HG02884 (cell line): ENCODE data around the gene UBALD2.
"Not testable (repeated sequence)": the region's sequence is repeated elsewhere in the genome, so short reads cannot be mapped to it uniquely, and the experiment has no call there.

Experiments used
- ATAC-seq: cut with Tn5 transposase; IDR thresholded peaks from one replicate; pipeline ENCODE4 v1.9.1; 2021; ENCODE audit warnings: mild to moderate bottlenecking, moderate library complexity; ENCODE audit not compliant: unreplicated experiment

Gene UBALD2

DNA sequence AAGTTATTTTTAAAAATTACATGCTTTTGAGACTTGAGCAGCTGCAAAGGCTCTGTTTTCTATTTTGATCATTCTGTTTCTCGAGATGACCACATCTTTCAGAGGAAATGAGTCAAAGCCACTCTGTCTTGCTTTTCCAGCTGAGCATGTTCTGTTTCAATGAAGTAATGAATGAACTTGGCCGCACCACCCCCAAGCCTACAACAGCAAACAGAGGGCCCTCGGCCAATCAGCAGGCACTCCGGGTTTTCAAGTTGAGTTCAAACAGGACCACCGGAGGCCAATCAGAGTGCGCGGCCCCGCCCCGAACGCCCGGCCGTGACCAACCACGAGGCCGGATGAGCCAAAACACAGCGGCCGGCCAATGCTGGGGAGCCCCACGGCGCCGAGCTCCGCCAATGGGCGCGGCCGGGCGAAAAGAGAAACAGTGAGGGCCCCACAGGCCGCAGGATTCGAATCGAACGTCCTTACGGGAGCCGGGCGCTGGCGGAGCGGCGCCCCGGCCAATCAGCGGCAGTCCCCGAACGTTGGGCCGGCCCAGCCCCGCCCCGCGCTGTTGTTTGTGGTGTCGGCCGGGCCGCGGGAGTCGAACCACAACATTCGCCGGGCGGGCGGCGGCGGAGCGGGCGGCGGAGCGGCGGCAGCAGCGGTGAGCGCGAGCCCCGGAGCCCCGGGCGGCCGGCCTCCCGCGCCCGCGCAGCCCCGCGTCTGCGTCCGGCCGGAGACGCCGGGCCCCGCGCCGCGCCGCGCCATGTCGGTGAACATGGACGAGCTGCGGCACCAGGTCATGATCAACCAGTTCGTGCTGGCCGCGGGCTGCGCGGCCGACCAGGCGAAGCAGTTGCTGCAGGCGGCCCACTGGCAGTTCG lies at the start of gene UBALD2:
Gene UBALD2 (plus strand): TSS at position 594 of the 869 bp plus-strand sequence. CDS start 158 bp downstream, at position 752.
- ATAC-seq: peak; percentile 77

DNA sequence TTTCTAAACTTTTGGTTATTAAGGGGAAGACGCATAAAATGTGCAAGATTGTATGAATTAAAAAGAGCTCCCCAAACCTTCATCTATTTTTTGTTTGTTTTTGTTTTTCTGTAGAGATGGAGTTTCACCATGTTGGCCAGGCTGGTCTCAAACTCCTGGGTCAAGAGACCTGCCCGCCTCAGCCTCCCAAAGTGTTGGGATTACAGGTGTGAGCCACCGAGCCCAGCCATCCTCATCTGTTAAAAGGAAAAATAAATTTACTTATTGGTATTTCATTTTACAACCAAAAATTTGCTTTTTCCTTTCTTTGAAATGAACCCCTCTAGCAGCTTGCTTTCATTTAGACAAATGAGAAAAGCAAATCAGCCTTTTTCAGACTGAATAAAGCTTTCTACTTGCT lies 48.1 kb upstream of the UBALD2 start:
- no peak for ATAC-seq

DNA sequence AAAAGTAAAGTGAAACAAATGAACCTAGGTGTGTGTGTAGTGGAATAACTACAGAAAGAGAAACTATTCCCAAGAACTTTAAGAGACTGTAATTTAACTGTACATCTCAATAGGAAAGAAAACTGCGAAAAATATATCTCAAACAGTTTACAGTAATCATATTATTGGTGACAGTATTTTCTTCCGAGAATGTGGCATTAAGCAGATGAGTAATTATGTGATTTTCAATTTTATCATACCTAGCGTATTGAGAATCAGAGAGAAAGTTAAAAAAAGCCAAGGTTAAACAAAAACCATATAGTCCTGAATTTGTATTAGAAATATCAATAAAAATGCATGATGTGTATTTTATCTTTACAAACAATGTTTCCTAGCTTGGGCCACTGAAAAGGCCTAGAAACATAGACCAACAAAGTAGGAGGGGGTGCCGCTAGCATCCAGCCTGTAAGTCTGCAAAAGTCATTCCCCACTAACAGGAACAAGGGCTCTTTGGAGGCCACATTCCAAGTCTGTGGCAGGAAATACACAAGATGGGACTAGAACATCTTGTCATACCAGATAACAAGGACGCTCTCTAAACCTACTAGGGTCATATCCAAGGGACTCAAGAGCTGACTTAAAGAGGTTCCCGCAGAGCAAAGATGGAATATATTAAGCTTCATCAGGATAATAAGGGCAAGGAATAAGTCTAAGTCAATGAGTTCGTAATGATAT lies 45.3 kb upstream of the UBALD2 start:
- ATAC-seq: no peak

DNA sequence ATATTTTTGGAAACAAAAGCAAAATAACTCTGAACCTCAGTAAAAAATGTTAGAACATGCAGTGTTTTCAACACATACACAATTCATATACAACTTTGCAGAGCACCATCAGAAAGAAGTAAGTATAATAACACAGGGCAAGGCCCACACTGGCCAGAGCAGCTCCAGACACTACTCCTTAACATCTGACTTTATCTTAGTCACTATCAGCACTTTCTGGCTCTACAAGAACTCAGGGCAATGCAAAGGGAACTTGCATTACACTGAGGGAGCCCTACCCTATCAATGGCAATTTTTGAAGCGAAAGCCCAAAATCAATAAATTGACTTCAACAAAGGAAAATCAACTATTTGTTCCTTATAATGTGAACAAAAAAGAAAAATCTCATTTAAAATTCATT lies 41.3 kb upstream of the UBALD2 start:
- no peak for ATAC-seq

DNA sequence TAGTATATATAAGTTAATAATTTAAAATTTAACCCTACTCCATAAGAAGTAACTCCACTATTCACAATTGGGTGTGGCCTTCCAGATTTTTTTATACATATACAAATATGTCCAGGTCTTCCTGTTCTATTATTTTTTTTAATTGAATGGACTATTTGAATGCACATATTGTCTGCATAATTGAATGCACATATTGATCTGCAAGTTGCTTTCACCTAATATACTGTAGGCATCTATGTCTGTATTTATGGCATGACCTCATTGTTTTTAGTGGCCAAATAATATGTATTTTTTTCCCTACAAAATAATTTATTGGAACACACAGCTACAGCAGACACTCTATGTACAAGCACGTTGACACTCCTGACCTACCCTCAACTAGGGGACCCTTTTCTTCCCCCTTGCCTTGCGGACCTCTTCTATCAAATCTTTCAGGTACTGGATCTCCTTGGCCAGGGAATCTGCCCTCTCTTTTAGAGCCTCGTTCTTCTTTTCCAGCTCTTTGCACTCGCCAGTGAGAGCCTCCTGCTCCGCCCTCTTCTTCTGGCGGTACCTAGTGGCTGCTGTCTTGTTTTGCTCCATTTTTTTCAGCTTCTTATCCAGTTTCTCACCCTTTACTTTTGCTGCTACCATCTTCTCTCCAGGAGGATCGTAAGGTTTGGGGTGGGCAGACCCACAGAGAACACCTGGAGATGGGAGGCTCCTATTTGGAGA lies 39.6 kb upstream of the UBALD2 start:
- ATAC-seq: not testable (repeated sequence)

DNA sequence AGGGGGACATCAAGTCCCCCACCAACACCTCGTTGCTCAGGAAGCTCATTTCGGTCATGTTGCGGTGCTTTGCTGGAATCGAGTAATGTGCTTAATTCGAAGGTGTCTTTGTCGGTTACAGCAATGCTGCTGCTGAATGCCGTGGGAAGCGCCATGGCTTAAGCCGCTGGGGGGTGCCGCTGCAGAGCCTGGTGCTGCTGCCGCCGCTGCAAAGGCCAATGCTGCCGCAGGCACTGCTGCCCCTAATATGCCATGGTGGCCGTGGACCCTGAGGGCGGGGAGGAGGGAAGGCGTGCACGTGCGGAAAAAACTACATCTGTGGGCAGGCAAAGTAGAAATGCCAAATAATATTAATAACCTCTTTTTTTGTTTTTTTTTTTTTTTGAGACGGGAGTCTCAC lies 38.4 kb upstream of the UBALD2 start:
- ATAC-seq: not testable (repeated sequence)

DNA sequence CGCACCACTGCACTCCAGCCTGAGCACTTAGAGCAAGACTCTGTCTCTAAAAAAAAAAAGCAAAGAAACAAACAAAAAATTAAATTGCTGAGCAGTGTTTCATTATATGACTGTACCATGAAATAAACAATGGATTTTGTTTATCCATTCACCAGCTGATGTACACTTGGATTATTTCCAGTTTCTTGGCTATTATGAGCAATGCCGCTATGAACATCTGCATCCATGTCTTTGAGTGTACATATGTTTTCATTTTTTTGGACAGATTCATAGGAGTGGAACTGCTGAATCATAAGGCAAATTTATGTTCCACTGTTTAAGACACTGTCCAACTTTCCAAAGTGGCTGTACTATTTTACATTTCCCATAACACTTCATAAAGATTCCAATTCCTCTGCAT lies 32.8 kb upstream of the UBALD2 start:
- ATAC-seq: no peak

DNA sequence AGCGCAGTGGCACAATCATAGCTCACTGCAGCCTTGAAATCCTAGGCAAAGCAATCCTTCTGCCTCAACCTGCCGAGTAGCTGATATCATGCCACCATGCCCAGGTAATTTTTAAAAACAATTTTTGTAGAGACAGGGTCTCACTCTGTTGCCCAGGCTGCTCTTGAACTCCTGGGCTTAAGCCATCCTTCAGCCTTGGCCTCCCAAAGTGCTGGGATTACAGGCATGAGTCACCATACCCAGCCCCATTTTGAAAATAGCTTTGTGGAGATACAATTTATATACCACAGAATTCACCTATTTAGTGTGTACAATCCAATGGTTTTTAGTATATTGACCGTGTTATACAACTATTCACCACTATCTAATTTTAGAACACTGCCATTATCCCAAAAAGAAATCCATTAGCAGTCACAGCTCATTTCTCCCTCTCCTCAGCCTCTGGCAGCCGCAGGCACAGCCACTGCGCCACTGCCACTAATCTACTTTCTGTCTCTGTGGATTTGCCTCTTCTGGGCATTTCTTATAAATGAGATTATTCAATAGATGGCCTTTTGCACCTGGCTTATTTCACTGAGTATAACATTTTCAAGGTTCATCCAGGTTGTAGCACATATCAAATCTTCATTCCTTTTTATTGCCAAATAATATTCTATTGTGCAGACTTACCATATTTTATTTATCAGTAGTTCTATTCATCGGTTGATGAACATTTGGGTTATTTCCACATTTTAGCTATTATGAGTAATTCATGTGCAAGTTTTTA lies 31.4 kb upstream of the UBALD2 start:
- no peak for ATAC-seq

DNA sequence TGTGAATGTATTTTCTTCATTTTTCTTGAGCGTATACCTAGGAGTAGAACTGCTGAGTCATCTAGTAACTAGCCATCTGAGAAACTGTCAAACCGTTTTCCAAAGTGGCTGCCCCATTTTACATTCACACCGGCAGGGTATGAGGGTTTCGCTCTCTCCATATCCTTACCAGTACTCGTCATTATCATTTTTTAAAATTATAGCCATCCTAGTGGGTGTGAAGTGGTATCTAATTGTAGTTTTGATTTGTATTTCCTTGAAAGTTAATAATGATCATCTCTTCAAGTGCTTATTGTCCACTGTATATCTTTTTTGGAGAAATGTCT lies 30.8 kb upstream of the UBALD2 start:
- no peak for ATAC-seq

DNA sequence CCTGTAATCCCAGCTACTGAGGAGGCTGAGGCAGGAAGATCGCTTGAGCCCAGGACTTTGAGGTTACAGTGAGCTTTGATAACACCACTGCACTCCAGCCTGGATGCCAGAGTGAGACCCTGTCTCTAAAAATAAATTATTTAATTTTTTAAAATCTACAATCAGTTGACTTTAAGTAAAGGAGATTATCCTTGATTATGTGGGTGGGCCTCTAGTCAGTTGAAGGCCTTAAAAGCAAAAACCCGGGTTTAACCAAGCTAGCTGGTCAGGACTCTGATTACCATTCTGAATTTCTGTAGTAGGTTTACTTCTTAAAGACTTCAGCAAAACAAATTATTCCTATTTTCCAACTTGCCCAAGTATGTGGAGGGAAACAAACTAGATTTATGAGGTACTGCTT lies 29.3 kb upstream of the UBALD2 start:
- no peak for ATAC-seq

DNA sequence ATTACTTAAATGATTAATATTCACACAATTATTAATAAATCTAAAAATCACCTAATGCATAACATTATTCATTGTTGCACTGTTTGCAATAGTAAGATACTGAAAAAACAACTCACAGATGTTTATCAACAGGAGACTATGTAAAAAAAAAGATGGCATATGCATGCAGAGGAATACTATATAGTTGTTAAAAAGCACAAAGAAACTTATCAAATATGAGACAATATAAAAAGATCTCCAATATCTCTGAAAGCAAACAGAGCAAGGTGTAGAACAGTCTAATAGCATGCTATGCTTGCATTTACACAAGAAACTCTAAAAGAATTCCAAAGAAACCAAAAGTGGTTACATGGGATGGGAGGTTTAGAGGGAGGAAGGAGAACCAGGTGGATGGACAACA lies 28.5 kb upstream of the UBALD2 start:
- no peak for ATAC-seq

DNA sequence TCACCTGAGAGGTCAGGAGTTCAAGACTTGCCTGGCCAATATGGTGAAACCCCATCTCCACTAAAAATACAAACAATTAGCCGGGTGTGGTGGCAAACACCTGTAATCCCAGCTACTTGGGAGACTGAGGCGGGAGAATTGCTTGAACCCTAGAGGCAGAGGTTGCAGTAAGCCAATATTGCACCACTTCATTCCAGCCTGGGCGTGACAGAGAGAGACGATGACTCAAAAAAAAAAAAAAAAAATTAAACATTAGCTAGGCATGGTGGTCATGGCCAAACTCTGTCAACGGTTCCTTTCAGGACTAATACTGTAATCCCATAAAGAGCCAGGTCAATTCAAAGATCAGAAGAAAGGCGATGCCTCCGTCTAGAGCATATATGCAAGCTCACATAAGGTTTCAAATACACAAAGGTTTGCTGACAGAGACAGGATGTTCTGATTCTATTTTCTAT lies 27.3 kb upstream of the UBALD2 start:
- ATAC-seq: no peak

DNA sequence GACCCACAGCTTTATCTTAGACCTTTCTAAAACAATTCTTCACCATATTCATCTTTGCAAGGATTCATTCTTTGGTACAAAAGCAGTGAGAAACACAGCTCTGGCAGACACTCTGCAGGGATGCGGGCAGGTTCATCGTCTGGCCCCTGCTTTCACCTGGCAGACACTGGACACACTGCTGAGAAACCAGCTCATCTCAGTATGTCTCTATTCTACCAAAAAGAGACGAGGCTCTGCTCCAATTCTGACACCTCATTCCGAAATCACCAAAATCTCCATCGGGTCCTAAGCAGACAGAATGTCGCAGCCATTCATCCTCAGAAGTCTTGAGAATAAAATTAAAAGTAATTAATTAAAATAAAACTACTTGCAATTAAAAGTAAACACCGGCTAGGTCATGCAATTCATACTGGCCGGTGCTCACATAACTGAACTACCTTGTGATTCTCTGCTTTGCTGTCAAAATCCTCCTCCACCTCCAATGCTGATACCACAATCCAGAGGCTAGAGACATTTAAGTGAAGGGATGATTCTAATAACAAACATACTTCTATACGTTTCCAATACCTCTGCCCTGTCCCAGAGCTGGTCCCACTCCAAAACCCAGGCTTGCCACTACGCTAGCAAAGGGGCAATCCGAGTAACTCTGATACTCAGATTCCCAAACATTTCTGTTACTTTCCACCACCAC lies 26.2 kb upstream of the UBALD2 start:
- no peak for ATAC-seq

DNA sequence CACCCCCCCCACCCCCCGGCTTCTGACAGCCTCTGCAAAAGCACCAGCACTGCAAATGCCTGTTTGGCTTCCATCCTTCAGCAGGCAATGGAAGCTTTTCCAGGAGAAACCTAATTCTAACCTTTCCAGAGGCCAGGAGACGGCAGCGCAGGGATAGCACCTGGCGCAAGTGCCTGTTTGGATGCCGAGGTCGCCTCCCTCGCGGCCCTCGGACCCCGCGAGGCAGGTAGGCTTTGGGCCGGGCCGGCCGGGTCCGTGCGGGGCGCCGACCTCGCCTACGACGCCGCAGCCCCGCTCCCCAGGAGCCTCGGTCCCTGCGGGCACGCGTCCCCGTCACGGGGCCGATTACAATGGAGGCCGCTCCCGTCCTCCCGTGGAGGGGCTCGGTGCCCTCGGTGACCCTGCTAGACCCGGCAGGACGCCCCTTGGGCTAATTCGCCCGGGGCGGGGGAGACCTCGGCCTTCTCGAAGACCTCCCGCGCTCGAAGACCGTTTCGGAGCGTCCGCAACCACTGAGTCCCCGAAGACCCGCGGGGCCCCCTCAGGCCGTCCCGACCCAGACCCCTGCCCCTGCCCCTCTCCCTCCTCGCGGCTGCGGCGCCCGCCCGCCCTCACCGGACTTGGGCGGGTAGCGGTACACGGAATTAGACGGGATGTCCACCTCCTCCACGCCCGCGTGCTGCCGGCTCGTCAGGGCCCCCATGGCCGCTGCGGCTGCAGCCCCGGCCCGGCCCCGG lies 25.4 kb upstream of the UBALD2 start:
- ATAC-seq: no peak

DNA sequence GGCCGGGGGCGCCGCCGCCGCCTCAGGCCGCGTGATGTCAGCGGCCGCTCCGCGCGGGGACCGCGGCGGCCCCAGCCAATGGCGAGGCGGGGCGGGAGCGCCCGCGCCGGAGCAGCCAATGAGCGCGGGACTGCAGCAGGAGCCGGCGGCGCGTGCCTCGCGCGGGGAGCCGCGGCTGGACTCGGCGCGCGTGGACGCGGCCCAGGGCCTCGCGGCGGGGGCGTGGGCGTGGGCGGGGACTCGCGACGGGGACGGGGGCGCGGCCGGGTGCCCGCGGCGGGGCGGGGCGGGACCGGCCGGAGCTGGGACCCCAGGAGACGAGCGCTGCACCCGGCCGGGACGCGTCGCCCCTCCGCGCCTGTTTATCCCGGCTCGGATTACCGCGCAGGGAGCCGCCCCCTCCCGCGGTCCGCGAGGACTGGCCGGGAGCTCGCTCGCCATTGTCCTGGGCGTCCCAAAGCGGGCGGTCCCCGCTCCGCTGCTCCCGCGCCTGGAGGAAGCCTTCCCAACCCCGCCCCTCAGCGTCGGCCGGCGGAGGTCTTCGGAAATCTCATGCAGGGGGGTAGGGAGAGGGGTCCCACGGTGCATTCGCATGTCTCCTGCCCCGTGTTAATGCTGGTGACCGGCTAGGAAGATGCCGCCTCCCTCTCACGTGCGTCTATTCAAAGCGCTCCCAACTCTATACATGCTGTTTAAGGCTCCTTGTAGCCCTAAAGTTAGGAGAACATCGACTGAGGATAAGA lies 24.5 kb upstream of the UBALD2 start, which contains the start of gene RNF157:
Gene RNF157 (minus strand): TSS at position 33 of the 743 bp plus-strand sequence. CDS start 253 bp downstream, outside the sequence.
- no peak for ATAC-seq

DNA sequence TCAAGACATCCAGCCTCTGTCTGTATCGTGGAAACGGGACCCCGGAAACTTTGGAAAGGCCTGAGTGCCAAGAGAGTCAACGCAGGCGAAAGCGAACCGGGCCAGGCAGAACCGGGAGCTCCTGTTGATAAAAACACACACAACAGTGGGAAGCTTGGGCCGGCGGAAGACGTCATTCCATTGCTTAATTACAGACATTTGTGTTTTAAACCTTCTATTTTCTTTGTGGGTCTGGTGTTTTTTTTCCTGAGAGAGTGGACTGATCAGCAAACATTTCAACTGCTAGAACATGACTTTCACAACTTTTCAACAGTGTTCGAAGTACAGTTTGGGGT lies 24.0 kb upstream of the UBALD2 start:
- ATAC-seq: no peak

DNA sequence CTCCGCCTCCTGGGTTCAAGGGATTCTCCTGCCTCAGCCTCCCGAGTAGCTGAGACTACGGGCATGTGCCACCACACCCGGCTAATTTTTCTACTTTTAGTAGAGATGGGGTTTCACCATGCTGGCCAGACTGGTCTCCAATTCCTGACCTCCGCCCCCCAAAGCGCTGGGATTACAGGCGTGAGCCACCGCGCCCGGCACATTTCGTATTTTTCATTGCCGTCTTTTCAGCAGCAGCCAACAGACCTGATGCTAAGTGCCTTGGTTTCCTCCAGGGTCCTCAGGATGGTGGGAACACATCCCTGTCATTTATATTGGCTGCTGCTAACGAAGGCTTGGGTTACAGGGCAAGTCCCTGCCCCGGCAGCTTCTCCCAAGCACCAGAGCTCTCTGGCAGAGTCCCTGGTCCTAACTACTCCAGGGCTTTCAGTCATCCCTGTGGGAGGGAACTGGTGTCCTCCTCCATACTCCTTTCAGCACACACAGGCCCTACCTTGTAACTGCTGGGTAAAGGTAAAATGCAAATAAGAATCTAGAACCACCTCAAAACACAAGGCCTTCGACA lies 23.4 kb upstream of the UBALD2 start:
- no peak for ATAC-seq

DNA sequence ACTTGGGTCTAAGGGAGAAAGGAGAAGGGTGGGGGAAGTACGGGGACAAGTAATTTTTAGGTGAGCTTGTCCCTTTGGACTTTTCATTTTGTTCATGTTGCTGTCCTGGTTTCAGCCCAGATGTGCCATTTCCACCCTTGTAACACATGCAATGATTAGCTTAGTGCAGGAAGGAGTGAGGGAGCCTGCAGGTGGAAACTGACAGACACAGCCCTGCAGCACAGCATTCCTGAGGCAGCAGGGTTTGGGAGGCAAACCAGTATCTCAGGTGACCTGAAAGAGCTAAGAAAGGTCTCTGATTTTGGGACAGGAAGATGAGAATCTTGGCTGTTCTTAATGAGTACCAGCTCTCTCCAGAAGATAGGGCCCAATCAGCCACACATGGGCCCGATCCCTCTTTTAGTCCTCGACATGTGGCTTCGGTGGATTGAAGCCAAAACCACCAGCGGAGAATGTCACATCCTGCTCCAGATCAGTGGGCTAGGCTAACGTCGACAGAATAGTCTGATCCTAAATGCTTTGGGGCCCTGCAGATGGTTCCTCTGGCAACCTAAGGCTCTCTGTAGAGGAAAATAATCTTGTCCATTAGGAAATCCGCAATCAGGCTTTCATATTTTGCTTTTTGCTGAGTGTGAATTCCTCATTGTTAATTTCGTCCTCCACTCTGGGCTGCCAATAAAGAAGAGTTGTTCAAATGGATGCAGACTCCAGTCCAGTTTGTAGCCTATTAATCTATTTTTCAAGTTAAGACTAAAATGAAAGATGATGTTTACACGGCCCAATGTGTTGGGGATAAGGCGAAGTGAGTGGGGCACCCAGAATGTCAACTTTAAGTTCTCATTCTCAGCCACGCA lies 21.1 kb upstream of the UBALD2 start:
- ATAC-seq: no peak
